Liver (tissue), 9 donors: ENCODE results near the gene RHOU. TPM values are rescaled to one million over a fixed set of nuclear protein-coding genes. Genes with fewer than 3 reads are reported as not detected.

Experiments
- DNase-seq: peaks from one replicate; pipeline ENCODE4 v3.0.0-alpha.2; 2017; ENCODE audit warnings: low spot score
- H3K27ac ChIP-seq, 2 donors: one replicate each; pipeline ENCODE4 v1.7.0; 2013; ENCODE audit warnings: inconsistent platforms in 2 of 2, low read length in 2 of 2, control low read depth in 1 of 2, low read depth in 1 of 2, mild to moderate bottlenecking in 1 of 2
- H3K27me3 ChIP-seq, 4 donors: one replicate each; pipeline versions ENCODE4 v1.6.1 to v1.7.0; 2013; ENCODE audit warnings: low read length in 3 of 4, inconsistent platforms in 1 of 4, mild to moderate bottlenecking in 1 of 4, moderate library complexity in 1 of 4; ENCODE audit not compliant: control insufficient read depth in 4 of 4, insufficient read depth in 4 of 4
- H3K36me3 ChIP-seq, 4 donors: one replicate each; pipeline versions ENCODE4 v1.6.1 to v1.7.0; 2013; ENCODE audit warnings: low read length in 3 of 4, mild to moderate bottlenecking in 3 of 4, low read depth in 1 of 4, moderate library complexity in 1 of 4; ENCODE audit not compliant: control insufficient read depth in 4 of 4, insufficient read depth in 3 of 4
- H3K4me1 ChIP-seq, 4 donors: one replicate each; pipeline versions ENCODE4 v1.6.1 to v1.7.0; 2013; ENCODE audit warnings: low read length in 3 of 4, mild to moderate bottlenecking in 3 of 4, moderate library complexity in 1 of 4; ENCODE audit not compliant: control insufficient read depth in 4 of 4, insufficient read depth in 4 of 4
- H3K4me3 ChIP-seq, 3 donors: one replicate each; pipeline versions ENCODE4 v1.6.1 to v1.7.0; 2013; ENCODE audit warnings: low read length in 3 of 3, control low read depth in 1 of 3, low read depth in 1 of 3, mild to moderate bottlenecking in 1 of 3
- H3K9ac ChIP-seq, 2 donors: one replicate each; pipeline ENCODE4 v1.7.0; 2013; ENCODE audit warnings: low read length in 2 of 2, mild to moderate bottlenecking in 2 of 2, moderate library complexity in 2 of 2, control low read depth in 1 of 2, low read depth in 1 of 2
- H3K9me3 ChIP-seq, 4 donors: one replicate each; pipeline versions ENCODE4 v1.6.1 to v1.7.0; 2013; ENCODE audit warnings: low read length in 3 of 4; ENCODE audit not compliant: control insufficient read depth in 4 of 4
- ATF3 ChIP-seq: IDR thresholded peaks from 2 replicates; pipeline ENCODE4 v1.6.1; 2016; ENCODE audit warnings: antibody characterized with exemption
- EGR1 ChIP-seq, 2 donors: IDR thresholded peaks; 2 replicates each; pipeline ENCODE4 v1.6.1; 2016 to 2018; ENCODE audit warnings: antibody characterized with exemption in 2 of 2, low read depth in 2 of 2
- FOXA1 ChIP-seq: IDR thresholded peaks from 2 replicates; pipeline ENCODE4 v1.6.1; 2016; ENCODE audit warnings: antibody characterized with exemption
- FOXA2 ChIP-seq: IDR thresholded peaks from 2 replicates; pipeline ENCODE4 v1.6.1; 2016; ENCODE audit warnings: antibody characterized with exemption
- GABPA ChIP-seq, 2 donors: IDR thresholded peaks in 1 of 2; conservative IDR thresholded peaks in 1 of 2; 2 replicates each; pipeline ENCODE4 v1.6.1; 2016; ENCODE audit warnings: antibody characterized with exemption in 2 of 2, mild to moderate bottlenecking in 1 of 2, moderate library complexity in 1 of 2
- HNF4A ChIP-seq, 2 donors: conservative IDR thresholded peaks; 2 replicates each; pipeline ENCODE4 v1.6.1; 2016; ENCODE audit warnings: antibody characterized with exemption in 2 of 2, mild to moderate bottlenecking in 2 of 2
- HNF4G ChIP-seq: IDR thresholded peaks from 2 replicates; pipeline ENCODE4 v1.6.1; 2016; ENCODE audit warnings: antibody characterized with exemption
- JUND ChIP-seq, 2 donors: IDR thresholded peaks; 2 replicates each; pipeline ENCODE4 v1.6.1; 2016; ENCODE audit warnings: antibody characterized with exemption in 2 of 2
- NR2F2 ChIP-seq: IDR thresholded peaks from 2 replicates; pipeline ENCODE4 v1.6.1; 2016; ENCODE audit warnings: antibody characterized with exemption
- RAD21 ChIP-seq, 2 donors: IDR thresholded peaks; 2 replicates each; pipeline ENCODE4 v1.6.1; 2016; ENCODE audit warnings: antibody characterized with exemption in 2 of 2, mild to moderate bottlenecking in 2 of 2
- REST ChIP-seq: IDR thresholded peaks from 2 replicates; pipeline ENCODE4 v1.6.1; 2016; ENCODE audit warnings: antibody characterized with exemption, mild to moderate bottlenecking
- SP1 ChIP-seq: IDR thresholded peaks from 2 replicates; pipeline ENCODE4 v1.6.1; 2018; ENCODE audit warnings: antibody characterized with exemption, mild to moderate bottlenecking
- TAF1 ChIP-seq: conservative IDR thresholded peaks from 2 replicates; pipeline ENCODE4 v1.6.1; 2016; ENCODE audit warnings: antibody characterized with exemption, mild to moderate bottlenecking
- YY1 ChIP-seq: IDR thresholded peaks from 2 replicates; pipeline ENCODE4 v1.6.1; 2016; ENCODE audit warnings: antibody characterized with exemption, mild to moderate bottlenecking
- WGBS: extraction: QIAGEN DNeasy Blood & Tissue Kit; methylation state at CpG from one replicate; pipeline ENCODE4 v1.1.7; 2013; 5-methylcytosine and 5-hydroxymethylcytosine counted together
- polyA plus RNA-seq, 2 donors: library from polyadenylated mRNA; stranded (reverse) in 1 of 2; unstranded in 1 of 2; fragments of 200-250 nt in 1 of 2; fragments of >200 nt in 1 of 2; fragmentation: Nextera tagmentation in 1 of 2; extraction: Ambion mirVana in 1 of 2; gene quantifications; one replicate each; pipeline versions ENCODE4 v1.2.1 to v1.2.3, GENCODE V29; 2013 to 2015
- total RNA-seq, 2 donors: library from RNA; depleted of rRNA; stranded (reverse); fragments of >200 nt; gene quantifications; one replicate each; pipeline ENCODE4 v1.2.3, GENCODE V29; 2014
- TF ChIP-seq, protein P1 (sequence below): fragments of 150-350 bp; IDR thresholded peaks from 2 replicates; pipeline ENCODE4 v1.5.1; 2017; ENCODE audit warnings: improper control_type of control experiment, low read depth, low read length; ENCODE audit not compliant: missing input control
- TF ChIP-seq, protein P2 (sequence below): IDR thresholded peaks from 2 replicates; pipeline ENCODE4 v1.6.1; 2016; ENCODE audit warnings: antibody characterized with exemption
- TF ChIP-seq, protein P3 (sequence below): IDR thresholded peaks from 2 replicates; pipeline ENCODE4 v1.6.1; 2016; ENCODE audit warnings: antibody characterized with exemption
- donor health status: healthy.
- donor health status: healthy.
- donor health status: healthy.
- donor health status: healthy.
- donor health status: healthy.

The RHOU gene
- total and polyA plus RNA-seq, 4 donors = 6.4 to 12.0 (median 11.6) TPM

DNA sequence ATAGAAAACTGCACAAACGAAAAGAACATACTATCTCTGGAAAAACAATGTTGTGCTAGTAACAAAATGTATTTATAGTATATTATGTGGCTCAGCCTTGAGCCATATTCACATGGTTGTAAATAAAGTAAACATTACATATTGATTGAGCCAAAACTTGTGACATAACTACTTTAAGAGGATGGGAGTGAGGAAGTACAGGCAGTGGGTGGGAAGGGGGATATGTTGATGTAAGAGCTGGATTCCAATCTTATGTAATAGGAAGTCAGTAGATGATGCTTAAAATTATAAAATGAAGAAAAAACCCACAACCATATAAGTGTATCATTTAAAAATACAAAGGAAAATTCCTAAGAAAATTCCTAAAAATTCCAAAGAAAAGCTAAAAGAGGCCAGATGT is 42.7 kb downstream of the RHOU start:
- no peak overlapping the region for H3K4me3 ChIP-seq
- WGBS = 96% methylated on average over 1 of the region's 1 CpG
- no peak for TF ChIP-seq JUND (IDR thresholded peaks at IDR 0.05)
- TF ChIP-seq, protein P1, sequence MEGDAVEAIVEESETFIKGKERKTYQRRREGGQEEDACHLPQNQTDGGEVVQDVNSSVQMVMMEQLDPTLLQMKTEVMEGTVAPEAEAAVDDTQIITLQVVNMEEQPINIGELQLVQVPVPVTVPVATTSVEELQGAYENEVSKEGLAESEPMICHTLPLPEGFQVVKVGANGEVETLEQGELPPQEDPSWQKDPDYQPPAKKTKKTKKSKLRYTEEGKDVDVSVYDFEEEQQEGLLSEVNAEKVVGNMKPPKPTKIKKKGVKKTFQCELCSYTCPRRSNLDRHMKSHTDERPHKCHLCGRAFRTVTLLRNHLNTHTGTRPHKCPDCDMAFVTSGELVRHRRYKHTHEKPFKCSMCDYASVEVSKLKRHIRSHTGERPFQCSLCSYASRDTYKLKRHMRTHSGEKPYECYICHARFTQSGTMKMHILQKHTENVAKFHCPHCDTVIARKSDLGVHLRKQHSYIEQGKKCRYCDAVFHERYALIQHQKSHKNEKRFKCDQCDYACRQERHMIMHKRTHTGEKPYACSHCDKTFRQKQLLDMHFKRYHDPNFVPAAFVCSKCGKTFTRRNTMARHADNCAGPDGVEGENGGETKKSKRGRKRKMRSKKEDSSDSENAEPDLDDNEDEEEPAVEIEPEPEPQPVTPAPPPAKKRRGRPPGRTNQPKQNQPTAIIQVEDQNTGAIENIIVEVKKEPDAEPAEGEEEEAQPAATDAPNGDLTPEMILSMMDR = no peak

DNA sequence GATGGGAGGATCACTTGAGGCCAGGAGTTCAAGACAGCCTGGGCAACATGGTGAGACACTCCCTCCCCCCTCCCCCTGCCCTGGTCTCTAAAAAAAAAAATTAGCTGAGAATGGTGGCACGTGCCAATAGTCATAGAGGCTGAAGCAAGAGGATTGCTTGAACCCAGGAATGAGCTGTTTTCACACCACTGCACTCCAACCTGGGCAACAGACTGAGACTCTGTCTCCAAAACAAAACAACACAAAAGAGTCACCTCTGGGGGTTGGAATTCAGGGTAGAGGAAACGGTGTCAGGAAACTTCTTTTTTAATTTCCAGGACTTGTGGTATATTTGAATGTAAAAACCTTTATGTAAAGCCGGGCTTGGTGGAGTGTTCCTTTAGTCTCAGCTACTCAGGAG is 43.2 kb downstream of the RHOU start:
- TF ChIP-seq, protein P2, sequence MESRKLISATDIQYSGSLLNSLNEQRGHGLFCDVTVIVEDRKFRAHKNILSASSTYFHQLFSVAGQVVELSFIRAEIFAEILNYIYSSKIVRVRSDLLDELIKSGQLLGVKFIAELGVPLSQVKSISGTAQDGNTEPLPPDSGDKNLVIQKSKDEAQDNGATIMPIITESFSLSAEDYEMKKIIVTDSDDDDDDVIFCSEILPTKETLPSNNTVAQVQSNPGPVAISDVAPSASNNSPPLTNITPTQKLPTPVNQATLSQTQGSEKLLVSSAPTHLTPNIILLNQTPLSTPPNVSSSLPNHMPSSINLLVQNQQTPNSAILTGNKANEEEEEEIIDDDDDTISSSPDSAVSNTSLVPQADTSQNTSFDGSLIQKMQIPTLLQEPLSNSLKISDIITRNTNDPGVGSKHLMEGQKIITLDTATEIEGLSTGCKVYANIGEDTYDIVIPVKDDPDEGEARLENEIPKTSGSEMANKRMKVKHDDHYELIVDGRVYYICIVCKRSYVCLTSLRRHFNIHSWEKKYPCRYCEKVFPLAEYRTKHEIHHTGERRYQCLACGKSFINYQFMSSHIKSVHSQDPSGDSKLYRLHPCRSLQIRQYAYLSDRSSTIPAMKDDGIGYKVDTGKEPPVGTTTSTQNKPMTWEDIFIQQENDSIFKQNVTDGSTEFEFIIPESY = no peak
- TF ChIP-seq EGR1 (IDR thresholded peaks at IDR 0.05; ENCODE audit: low read depth in 2 of 2) (no peak), TAF1 (no peak), RAD21 (IDR thresholded peaks at IDR 0.05) (no peak), SP1 (no peak), REST (no peak), YY1 (no peak), HNF4A (conservative IDR thresholded peaks at IDR 0.05) (no peak), NR2F2 (no peak), FOXA2 (no peak), JUND (IDR thresholded peaks at IDR 0.05) (no peak), GABPA (IDR thresholded peaks at IDR 0.05 in 1 of 2, conservative IDR thresholded peaks at IDR 0.05 in 1 of 2) (no peak), HNF4G (no peak), FOXA1 (no peak), ATF3 (no peak)
- TF ChIP-seq, protein P1 = no peak
- TF ChIP-seq, protein P3, sequence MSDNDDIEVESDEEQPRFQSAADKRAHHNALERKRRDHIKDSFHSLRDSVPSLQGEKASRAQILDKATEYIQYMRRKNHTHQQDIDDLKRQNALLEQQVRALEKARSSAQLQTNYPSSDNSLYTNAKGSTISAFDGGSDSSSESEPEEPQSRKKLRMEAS = no peak
- no peak overlapping the region for H3K9ac ChIP-seq
- no peak overlapping the region for H3K27ac ChIP-seq
- no peak overlapping the region for H3K4me3 ChIP-seq
- no peaks in the 10 kb centered on the region for H3K9me3 ChIP-seq
- 88% methylated on average over 3 of the region's 3 CpGs for WGBS
- H3K27me3 ChIP-seq = no peaks in the 10 kb centered on the region
- H3K4me1 ChIP-seq = peaks cover 2 to 14% (median 7%) of the 10 kb centered on the region in 4 donors
- no peaks in the 10 kb centered on the region for H3K36me3 ChIP-seq
- no peak for DNase-seq

More for the DNA sequence above, 42.7 kb downstream of the RHOU start:
- no peak for DNase-seq
- Histone ChIP-seq H3K27me3 (no peaks in the 10 kb centered on the region), H3K9me3 (no peaks in the 10 kb centered on the region), H3K9ac (no peak overlapping the region), H3K36me3 (no peaks in the 10 kb centered on the region), H3K27ac (no peak overlapping the region), H3K4me1 (peaks cover 0 to 9% (median 2%) of the 10 kb centered on the region in 4 donors)
